GM18861 (cell line): ENCODE measurements around the gene NOG.

Source experiments
- ATAC-seq: cut with Tn5 transposase; IDR thresholded peaks from one replicate; pipeline ENCODE4 v1.9.1; 2021; ENCODE audit not compliant: unreplicated experiment

NOG gene

DNA sequence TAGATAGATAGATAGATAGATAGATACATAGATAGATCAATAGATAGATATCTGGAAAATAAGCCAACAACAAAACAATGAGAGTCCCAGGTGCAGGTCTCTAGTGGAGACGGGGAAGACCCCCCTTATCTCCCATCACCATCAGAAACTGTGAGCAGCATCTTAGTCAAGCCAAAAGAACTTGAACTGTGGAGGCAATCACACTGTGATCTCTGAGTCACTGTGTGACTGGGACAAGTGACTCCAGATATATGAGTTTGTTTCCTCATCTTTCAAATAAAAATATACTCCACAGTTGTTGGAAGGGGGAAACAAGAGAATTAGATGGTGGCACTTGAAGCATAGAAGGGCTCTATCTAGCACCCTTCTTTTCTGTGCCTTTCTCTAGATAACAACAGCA, 42.1 kb downstream of the NOG start:
- ATAC-seq, result no peak

DNA sequence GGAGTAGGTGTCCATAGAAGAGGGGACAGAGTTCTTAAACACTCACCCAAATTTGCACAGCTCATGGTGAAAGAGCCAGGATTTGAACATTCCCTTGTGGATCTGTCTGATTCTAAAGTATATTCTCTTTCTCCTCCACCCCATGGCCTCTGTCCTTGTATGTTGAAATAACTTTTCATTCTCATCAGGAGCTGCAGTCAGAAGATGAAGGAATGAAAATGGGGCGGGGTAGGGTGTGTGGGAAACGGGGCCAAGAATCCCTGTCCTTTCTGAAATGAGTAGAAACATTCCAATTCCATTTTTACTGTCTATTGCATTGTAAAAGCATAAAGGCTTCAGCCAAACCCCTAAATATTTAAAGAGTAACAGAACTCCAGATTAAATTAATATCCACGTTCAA, 42.8 kb downstream of the NOG start:
- ATAC-seq, result no peak

DNA sequence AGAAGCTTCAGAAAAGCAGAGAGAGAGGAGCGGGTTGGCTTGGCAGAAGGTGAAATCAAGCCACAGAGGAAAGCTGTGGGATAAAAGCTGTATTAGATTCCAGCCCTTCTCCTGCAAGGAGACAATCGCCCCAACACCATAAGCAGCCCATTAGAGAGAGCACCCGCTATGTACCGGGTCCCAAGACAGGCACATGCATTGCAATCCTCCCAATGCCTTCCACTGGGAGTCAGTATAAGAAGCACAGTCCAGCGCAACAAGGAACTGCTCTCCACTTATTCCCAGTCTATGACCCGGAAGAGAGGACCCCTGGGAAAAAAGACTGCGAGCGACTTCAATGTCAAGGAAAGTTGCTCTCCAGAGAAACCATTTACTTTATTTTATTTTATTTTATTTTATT, 43.8 kb downstream of the NOG start:
- ATAC-seq, result no peak

DNA sequence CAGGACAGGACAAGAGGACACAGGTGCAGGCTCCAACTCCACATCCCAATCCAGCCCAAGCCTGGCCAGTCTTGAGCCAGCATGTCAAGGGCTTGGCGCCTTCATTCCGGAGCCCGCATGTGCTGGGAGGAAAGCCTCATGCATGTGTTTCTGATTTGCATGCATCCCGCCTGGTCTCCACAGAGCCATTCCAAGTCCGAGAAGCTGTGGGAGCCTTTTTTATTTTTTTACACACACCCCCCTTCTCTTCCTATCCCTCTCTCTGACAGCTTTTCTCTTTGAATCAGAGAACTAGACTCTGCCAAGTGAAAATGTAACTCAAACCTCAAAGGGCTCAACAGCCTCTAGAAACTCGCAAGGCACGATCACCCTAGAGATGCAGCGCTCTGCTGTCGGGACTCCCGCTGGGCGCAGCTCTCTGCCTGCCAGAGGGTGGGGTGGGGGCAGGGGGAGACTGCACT, 45.1 kb downstream of the NOG start:
- no peak for ATAC-seq

DNA sequence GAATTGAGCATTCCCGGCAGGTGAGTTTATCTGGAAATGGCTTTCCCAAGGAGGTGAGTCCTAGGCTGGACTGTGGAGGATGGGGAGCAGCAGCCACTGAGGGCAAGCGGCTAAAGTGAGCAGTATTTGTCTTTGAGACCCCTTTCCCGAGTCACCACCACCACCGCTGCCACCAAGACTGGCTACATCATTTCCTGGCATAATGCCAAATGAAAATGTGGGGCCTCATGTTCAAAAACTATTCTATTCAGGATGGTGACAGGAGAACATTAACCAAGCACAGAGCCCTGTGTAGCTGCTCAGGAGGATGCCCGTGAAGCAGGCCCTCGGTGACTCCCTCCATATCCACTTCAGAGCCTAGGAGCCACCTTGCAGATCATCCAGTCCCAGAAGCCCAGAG, 46.0 kb downstream of the NOG start:
- no peak for ATAC-seq

DNA sequence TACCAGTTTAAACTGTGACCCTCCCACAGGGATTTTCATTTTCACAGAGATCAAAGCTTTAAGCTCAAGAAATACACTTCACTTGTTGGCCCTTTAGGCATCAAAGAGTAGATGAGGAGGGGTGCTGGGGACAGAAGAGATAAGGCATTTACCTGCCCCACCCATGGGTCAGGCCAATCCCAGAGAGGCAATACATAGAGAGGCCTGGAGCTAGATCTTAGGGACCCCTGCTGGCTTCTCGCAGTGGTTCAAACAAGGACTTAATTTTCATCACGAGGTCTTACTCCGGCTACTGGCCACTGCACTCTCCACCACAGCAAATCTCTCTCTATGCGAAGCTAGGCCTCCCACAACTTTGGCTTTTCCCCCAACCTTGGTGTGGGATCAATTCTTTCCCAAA, 46.6 kb downstream of the NOG start:
- no peak for ATAC-seq

DNA sequence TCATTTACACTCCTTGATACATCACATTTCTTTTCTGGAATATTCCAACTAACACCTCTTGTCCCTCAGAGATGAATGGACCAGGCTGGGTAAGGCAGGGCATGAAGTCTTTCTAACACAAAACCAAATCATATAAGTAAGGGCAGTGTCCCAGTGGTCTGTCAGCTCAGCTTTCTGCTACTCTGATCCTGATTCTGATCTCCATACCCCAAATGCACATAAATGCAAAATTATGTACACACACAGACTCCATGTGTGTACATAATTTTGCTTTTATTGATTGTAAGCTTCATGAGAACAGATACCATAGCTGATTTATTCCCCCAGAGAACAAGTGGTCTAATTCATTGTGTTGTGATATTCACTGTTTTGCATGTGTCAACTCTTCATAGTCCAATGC, 47.9 kb downstream of the NOG start:
- ATAC-seq, result no peak

DNA sequence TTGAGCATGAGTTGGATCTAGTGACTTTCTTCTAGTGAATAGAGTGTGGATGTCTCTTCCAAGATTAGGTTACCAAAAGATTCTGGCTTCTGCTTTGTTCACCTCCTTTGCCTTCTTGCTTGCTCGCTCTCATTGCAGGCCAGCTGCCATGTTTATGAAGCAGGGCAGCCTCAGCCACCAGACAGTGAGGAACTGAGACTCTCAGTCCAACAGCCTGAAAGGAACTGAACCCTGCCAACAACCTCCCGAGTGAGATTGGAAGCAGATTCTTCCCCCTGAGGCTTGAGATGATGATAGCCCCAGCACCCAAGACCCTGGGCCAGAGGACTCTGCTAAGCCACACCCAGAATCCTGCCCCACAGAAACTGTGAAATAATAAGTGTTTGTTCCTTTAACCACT, 48.4 kb downstream of the NOG start:
- no peak for ATAC-seq

DNA sequence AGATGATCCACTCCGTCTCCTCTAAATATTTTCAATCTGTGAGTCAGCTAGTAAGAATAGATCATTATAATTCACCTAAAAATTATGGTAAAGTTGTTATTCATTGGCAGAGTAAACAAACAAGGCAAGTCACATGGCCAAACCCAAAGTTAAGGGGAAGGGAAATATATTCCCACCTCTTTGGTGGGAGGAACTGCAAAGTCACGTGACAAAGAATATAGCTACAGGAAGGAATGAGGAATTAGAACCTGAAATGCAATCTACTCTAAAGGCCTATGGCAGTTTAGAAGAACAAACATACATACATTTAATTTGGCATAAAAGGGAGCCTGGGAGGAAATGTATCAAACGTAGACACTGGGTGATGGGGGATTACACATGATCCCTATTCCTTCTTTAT, 48.9 kb downstream of the NOG start:
- no peak for ATAC-seq
